Right renal pelvis (tissue), 4 donors: ENCODE measurements around the gene SLC39A7. TPM values are rescaled to one million over a fixed set of nuclear protein-coding genes. Genes with fewer than 3 reads are reported as not detected.

Experiments used
- DNase-seq, 4 donors: peaks; one replicate each; pipeline ENCODE4 v3.0.0-alpha.2; 2013; ENCODE audit warnings: low read depth in 4 of 4, low spot score in 3 of 4, missing footprints in 1 of 4
- polyA plus RNA-seq, 4 donors: library from polyadenylated mRNA; unstranded; fragments of 120-200 nt; gene quantifications; one replicate each; pipeline ENCODE4 v1.2.1, GENCODE V29; 2013; ENCODE audit not compliant: insufficient read length in 4 of 4

SLC39A7 gene
- polyA plus RNA-seq, 4 donors: 102 to 118 (median 105) TPM

DNA sequence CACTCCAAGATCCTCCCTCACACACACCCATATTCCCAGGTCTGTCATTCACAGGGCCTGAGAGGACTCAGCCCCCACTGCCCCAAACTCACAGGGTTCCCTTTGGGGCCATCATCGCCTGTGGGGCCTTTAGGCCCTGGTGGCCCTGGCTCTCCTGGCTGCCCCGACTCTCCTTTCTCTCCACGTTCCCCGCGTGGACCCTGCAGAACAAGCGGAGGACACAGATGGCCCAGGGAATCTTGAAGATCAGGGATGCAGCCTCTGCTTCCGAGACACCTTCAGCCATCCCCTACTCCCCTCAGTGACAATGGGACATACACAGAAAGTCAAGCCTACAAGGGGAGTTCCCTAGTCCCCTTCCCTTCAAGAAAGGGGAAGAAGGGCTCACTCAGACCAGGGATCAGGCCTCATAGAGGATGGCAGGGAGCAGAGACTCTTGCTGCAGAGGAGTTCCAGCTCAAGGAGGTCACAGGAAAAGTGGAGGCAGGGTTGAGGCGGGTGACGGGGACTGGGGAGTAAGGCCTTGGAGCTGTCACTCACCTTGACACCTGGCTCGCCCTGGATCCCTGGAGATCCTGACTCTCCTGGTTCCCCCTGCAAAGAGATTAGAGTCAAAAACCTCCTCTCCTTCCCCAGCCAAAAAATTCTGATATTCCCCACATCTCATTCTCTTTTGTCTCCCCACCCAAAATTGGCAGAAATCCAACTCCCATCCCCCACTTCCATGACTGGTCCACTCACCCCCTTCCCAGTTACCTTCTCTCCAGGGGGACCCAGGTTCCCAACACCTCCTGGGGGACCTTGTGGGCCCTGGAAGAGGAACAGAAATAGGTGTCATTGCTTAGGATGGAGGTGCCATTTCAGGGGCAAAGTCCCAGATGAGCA lies 31.1 kb upstream of the SLC39A7 start:
- DNase-seq: no peak

DNA sequence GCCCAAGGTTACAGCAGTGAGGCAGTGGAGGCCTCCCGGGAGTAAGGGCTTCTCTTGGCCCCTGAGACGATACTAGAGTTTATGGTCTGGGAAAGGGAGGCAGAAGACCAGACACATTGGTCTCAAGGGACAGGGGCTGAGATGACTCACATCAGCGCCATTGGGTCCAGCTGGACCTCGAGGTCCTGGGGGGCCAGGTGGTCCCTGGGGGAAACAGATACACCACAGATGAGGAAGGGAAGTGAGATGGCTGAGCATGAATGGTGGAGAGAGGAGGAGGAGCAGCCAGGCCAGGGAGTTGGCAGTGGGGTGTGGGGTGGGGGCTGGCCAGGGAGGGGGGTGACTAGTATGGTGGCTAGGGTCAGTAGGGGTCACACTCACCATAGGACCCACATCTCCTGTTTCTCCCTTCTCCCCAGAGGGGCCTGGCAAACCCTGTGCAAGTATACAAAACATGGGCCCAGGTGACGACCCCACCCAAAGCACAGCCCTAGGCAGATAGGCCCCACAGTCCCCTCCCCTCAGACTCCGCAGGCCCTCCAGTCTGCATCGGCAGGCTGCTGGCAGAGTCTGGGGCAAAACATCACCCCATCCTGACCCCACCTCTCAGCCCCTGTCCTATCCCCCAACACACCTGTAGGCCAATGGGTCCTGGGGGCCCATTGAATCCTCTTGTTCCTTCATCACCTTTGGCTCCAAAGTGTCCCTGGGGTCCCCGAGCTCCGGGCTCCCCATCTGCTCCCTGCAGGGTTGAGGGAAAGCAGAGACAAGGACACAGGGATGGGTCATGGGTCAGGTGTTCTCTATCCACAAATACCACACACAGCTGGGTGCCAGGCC lies 30.3 kb upstream of the SLC39A7 start:
- no peak for DNase-seq

DNA sequence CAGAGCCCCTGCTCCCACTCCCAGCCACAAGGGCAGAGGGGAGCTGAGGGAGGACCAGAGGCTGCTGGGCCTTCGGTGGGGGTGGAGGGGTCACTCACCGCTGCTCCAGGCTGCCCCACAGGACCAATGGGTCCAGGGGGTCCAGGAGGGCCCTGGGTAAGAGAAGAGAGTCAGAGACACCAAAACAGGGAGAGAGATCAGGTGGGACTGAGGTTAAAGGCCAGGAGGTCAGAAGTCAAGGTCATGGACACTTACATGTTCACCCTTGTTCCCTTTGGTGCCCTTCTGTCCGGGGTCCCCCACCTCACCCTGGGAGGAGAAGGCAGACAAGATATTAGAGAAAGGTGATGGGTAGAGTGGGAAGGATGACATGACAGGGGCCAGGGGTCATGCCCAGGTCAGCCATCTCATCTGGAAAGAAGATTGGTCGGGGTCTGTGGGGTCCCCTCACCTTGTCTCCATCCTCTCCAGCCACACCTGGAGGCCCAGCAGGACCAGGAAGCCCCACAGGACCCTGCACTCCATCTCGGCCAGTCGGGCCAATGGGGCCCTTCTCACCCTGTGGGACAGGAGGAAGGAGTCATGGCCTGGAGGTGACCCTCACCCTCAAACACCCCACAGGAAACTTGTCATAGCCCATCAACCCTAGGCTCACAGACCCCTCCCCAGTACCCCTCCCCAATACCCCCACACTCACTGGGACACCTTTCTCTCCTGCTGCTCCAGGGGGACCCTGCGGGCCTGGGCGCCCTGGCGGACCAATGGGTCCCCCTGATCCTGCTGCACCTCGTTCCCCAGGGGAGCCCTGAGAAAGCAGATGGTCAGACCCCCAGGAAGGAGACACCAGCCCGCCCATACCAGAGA lies 29.4 kb upstream of the SLC39A7 start:
- DNase-seq: no peak

DNA sequence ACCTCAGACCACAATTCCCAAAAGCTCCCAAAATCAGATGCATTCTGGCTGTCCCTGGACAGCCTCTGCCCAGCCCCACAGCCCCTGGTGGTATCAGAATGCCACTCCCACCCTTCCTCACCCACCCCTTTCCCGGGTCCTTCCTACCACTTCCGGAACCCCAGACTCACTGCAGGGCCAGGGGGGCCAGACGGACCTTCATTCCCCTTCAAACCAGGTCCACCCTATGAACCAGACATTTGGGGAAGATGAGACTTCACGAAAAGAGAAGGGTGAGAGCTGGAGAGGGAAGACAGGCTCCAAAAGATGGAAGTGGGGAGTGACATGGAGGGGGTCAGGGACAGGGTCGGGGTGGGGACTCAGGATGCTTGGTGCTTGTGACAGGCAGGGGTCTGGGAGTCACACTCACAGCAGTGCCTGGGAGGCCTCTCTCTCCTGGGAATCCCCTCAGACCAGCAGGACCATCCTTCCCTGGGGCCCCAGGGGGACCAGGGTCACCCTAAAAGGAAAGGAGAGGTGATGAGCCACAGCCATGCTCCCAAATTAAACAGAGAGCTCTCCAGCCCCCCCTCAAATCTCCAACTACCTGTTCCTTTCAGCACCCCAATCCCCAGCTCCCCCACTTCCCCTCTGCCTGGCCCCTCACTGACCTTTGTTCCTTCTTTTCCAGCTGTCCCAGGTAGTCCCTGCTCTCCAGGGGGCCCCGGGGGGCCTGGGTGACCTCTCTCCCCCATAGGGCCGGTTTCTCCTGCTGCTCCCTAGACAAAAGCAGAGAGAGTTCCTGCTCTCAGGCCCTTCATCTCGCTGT lies 28.6 kb upstream of the SLC39A7 start:
- no peak for DNase-seq

DNA sequence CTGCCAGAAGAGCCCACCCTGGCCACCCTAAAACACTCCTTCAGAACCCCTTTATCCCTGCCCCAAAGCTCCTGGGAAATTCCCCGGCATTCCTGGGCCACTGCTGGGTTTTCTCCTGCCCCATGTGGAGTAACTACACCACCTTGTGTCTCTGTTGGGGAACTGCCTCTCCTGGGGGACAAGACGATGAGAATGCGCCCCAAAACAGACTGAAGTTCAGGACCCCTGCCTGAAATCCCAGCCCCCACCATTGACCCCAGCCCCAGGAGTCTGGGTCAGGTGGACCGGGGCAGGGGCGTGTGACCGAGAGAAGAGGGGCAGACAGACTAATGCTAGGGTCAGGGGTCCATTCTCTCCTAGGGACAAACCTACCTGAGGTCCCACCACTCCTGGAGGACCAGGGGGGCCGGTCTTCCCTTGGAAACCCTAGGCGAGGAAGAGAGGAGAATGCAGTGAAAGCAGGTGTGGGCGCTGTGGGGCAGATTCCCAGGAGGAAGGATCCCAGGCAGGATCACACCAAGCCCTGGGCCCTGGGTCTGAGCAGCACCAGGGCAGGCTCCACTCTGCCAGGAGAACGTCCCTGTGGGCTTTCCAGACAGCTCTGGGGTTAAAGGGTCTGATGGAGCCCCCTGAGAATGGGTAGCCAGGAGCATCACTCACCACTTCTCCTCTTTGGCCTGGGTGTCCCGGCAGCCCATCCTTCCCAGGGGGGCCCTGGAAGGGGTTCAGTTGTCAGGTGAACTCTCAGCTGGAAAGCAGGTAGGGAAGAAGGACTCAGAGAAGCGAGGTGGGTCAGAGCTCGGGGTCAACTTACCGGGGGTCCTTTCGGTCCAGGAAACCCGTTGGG lies 27.8 kb upstream of the SLC39A7 start:
- DNase-seq: no peak

DNA sequence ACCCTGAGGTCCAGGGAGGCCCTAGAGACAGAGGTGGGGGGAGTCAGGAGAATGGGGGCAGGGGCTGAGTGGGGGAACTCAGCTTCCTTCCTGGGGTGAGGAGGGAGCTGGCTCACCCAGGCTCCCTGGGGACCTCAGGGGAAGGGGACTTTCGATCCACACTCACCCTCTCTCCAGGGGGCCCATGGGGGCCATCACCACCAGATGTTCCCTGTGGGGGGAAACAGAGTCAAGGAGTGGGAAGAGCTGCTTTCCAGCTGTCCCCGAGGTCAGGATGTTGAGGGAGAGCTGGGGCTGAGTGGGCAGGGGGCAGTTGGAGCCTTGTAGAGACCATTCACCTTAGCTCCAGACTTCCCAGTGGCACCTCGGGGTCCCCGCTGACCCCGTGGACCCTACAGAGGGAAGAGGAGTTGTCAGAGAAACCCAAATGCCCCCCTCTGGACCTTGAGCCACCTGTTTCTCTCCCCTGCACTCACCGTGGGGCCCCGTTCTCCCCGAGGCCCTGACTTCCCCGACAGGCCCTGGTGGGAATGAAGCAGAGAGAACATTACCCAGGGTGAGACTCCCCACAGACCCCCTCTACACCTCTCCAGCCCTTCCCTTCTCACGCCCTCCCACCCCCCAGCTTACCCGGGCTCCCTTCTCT lies 27.0 kb upstream of the SLC39A7 start:
- no peak for DNase-seq

DNA sequence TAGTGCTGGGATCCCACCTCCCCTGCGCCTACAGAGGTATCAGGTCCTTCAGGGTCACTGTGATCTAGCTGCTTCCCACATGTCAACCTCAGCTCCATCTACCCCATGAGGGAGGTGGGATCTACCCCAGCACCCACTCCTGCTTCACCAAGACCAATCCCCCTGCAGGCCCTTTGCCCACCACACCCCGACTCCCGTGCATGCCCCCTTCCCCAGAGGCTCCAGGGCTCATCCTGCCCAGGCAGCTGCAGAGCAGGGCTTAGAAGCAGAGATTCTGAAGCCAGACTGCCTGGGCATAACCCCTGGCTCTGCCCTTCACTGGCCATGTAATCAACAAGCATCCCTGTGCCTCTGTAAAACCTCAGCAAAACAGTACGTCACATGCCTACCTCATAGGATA lies 25.9 kb upstream of the SLC39A7 start:
- no peak for DNase-seq

DNA sequence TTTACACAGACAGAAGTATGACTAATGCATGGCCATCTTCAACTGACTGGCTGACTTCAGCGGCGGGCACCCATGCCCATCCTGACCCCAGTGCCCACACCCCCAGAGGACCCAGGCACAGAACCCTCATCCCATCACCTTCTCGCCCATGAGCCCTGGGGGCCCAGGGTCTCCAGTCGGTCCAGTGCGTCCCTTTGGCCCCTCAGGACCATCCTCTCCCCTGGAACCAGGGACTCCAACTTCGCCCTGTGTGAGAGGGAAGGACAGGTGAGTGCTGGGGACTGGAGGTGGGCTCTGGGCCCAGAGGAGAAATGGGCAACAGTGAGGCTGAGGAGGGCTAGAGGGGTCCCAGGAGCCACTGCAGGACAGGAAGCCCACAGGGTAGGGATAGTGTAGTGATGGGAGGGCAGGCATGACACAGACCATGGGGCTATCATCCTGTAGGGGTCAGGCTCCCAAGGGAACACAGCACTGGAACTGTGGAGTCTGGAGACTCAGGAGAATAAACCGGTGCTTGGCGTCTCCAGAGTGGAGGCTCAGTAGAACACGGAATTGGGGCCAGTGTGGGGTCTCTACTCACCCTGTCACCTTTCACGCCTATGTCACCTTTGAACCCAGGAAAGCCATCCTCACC lies 25.1 kb upstream of the SLC39A7 start:
- DNase-seq: no peak

DNA sequence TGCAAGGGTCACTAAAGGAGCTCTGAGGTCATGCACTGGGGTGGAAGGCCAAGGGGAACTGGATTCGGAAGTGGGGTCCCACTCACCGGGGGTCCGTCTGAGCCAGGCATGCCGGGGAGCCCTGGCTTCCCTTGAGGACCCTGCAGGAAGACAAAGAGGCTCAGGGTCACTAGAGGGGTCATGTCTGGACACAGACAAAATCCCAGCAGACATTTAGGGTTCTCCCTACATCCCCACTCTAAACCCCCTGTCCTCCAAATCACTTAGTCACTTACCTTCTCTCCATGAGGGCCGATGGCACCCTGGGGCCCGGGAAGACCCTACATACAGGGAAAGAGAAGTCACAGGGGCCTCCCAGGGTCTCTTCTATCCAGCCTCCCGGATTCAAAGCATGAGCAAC lies 23.8 kb upstream of the SLC39A7 start:
- DNase-seq: no peak

DNA sequence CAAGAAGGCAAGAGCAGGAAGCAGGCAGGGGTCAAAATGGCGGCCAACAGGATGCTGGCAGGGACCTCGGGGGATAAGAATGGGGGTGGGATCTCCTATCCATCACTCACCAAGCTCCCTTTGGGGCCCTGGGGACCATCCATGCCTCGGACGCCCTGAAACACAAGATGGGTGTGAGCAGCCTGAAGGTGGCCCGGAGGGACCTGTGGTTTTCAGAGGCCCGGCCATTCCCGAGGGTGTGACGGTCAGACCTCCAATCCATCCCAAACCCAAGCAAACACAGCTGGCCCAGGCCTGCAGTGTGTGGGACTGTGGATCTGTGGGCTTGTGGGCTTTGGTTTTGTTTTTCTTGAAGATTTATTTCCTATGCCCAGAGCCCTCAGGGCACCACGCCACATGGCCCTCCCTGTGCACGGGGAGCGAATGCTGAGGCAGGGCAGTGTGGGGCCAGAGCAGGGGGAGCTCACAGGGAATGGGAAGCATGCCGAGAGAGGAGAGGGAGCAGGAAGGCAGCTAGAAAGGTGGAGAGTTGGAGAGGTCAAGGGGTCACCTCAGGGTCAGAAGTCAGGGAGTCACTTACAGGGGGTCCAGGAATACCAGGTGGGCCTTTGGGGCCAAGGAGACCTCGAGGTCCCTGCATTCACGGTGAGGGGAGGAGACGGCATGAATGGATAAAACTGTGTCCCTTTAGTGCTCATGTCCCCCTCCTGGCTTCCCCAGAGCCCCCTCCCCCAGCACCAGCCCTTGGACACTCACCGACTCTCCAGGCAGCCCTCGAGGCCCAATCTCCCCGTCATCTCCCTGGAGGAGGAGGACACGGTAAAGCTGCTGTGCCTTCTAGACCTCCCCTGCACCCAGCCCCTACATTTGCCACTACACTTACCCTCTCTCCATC lies 22.9 kb upstream of the SLC39A7 start:
- no peak for DNase-seq

DNA sequence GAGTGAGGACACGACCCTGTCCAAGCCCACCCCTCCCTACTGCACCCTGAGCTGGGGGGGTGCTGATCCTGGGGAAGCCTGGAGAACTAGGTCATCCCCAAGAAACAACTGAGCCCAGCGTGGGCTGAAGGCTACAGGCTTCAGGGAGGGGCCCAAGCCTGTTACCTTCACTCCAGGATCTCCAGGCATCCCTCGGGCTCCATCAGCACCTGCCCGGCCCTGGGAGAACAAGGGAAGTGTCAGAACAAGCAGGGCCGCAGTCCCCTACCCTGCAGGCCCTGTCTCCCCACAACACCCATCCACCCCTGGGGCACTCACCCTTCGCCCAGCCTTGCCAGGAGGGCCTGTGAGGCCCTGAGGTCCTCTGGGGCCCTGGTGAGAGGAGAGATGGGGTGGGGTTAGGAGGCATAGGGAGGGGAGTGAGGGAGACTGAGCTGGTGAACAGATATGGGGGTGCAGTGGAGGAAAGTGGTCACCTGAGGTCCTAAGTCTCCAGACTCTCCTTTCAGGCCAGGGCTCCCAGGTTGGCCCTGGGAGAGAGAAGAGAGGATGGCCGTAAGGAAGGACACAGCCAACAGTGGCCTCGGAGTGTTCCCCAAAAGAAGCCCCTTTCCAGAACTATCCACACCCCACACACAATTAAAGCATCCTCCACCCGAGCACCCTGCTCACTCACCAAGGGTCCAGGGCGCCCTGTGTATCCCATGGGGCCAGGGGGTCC lies 21.8 kb upstream of the SLC39A7 start:
- no peak for DNase-seq

DNA sequence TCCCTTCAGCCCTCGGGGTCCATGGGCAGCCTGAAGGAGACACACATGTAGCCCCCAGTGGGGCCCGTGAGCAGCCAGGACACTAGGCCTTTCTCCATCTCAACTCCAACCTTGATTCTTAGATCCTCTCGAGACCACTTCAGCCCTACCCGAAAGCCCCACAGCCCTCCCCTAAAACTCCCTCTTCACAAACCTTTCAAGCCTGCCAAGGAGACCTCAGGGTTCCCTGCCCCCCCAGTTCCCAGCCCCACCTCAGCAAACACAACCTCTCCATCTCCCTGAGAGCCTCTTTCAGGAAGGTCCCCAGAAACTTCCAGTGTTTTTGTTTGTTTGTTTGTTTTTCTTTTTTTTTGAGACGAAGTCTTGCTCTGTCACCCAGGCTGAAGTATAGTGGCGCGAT lies 19.5 kb upstream of the SLC39A7 start:
- DNase-seq: no peak

DNA sequence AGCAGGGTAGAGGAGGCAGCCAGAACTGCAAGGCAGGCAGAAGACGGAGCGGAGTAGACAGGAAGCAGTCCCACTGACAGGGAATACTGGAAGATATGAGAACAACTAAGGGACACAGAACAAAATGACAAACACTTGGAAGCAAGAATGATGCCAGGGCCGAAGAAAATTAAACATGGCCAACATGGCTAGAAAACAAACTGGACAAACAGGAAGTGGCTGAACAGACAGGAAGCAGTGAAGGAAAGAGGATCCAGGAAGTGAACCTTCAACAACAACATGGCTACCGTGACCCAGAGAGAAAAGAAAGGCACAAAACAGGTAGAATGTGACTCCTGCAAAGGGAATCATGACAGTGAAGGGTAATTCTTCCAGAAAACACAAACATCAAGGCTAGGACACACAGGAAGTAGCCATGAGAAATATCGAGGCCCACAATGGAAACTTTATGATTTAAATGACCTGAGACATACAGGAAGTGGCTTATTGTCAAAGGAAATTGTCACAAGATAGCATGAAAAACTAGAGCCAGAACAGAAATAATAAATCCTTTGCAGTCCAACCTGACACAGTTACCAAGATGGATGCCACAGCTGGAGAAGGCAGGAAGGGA lies 17.5 kb upstream of the SLC39A7 start:
- no peak for DNase-seq

DNA sequence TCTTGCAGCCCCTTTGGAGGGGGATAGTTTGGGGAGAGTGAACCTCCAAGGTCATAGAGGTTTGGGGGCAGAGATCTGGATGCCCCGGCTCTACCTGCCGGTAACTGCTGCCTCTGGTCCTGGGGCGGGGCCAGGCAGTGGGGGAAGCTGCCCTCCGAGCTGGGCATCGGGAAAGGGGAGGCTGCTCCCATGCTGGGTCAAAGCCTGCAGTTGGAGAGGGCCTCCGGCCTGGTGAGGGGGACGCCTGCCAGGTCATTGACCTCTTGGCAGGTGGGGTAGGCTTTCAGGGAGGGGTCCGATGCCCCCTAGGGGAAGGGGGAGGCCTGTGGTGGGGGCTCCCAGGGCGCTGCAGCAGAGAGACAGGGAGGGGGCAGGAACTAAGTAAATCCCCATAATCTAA lies 15.5 kb upstream of the SLC39A7 start:
- DNase-seq: no peak

DNA sequence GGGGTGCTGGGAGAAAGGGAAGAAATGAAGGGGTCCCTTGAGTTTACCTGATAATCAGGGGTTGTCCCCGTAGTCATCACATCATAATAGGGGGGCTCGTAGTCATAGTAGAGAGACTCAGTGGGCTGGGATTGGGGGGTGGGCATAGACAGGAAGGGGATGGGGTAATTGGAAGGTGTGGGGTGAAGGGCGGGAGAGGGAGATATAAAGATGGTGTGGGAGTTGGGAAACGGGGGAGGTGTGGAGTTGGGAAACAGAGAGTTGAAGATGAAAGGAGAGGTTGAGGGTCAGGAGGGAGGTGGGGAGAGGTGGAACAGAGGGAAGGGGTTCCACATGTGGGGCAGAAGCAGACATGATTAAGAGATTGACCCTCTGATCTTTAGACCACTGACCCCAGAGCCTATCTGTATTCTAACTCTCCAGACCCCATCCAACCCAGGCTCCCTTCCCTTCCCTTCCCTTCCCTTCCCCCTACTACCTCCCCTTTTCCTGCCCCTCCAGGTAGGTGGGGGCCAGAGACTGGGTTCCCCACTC lies 14.9 kb upstream of the SLC39A7 start:
- no peak for DNase-seq

DNA sequence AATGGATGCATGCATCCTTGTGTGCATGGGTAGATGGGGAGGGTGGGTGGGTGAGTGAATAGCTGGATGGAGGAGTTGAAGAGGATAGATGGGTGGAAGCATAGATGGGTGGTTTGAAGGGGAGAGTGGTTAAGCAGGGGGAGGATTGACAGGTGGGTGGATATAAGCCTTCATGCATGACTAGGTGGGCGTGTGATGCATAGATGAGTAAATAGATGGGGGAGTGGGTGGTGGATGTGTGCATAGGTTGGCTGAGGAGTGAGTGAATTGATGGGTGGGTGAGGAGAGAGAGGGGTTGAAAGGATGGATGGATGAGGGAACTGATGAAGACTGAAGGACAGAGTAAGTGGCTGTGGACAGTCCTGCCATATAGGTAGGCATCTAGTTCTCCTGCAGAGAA lies 12.9 kb upstream of the SLC39A7 start:
- no peak for DNase-seq
